H1 (cell line): ENCODE results near the gene ETNPPL. TPM values are rescaled to one million over a fixed set of nuclear protein-coding genes. Genes with fewer than 3 reads are reported as not detected.

Source experiments
- CTCF ChIA-PET: fragments of 300-600 bp; sonication (Branson Sonifier 250); formaldehyde crosslinking; loops from one replicate; lab custom pipeline; 2021; ENCODE audit not compliant: partially characterized antibody; lab: Charles Lee
- POLR2A ChIA-PET: fragments of 300-600 bp; sonication (Branson Sonifier 250); formaldehyde crosslinking; loops from one replicate; lab custom pipeline; 2021; ENCODE audit warnings: inconsistent platforms; ENCODE audit not compliant: partially characterized antibody; lab: Charles Lee
- DNase-seq, 2 experiments: peaks; one replicate each; pipeline versions ENCODE4 v3.0.0 to v3.0.0-alpha.2; 2010 to 2022; ENCODE audit warnings: low spot score in 2 of 2, low read depth in 1 of 2, mixed read lengths in 1 of 2
- FAIRE-seq: peaks from 2 replicates; lab custom pipeline; 2011; peaks lifted over from hg19 to GRCh38; lab: Jason Lieb, UNC
- H2AFZ ChIP-seq: 2 replicates; pipeline ENCODE4 v1.8.1; 2012; ENCODE audit warnings: low read length, inconsistent platforms
- H2AK5ac ChIP-seq: 2 replicates; pipeline ENCODE4 v1.6.1; 2013; ENCODE audit warnings: low read depth, low read length
- H2BK120ac ChIP-seq: replicated peaks from 2 replicates; pipeline ENCODE3; 2013; ENCODE audit warnings: low read depth, low read length, inconsistent platforms
- H2BK12ac ChIP-seq: 2 replicates; pipeline ENCODE4 v1.6.1; 2013; ENCODE audit warnings: low read depth, low read length
- H2BK15ac ChIP-seq: 2 replicates; pipeline ENCODE4 v1.6.1; 2013; ENCODE audit warnings: low read length
- H2BK20ac ChIP-seq: 2 replicates; pipeline ENCODE4 v1.6.1; 2013; ENCODE audit warnings: low read length
- H2BK5ac ChIP-seq: 2 replicates; pipeline ENCODE4 v1.6.1; 2013; ENCODE audit warnings: low read depth, low read length
- H3K14ac ChIP-seq: 2 replicates; pipeline ENCODE4 v1.6.1; 2013; ENCODE audit warnings: inconsistent platforms; ENCODE audit not compliant: insufficient read length
- H3K18ac ChIP-seq: 2 replicates; pipeline ENCODE4 v1.6.1; 2013; ENCODE audit warnings: low read length; ENCODE audit errors: extremely low read depth
- H3K23ac ChIP-seq: 2 replicates; pipeline ENCODE4 v1.6.1; 2013; ENCODE audit warnings: inconsistent platforms; ENCODE audit not compliant: insufficient read length
- H3K23me2 ChIP-seq: 2 replicates; pipeline ENCODE4 v1.6.1; 2013; ENCODE audit warnings: low read depth, low read length
- H3K27ac ChIP-seq: 2 replicates; pipeline ENCODE4 v1.6.1; 2011; ENCODE audit warnings: low read depth, low read length, inconsistent platforms
- H3K27me3 ChIP-seq, 4 experiments: replicated peaks in 1 of 4; 1 replicate in 1 of 4; 2 replicates in 3 of 4; pipeline versions ENCODE4 v1.6.1 to v1.8.1; 2011 to 2013; ENCODE audit warnings: low read length in 3 of 4, mild to moderate bottlenecking in 3 of 4, inconsistent platforms in 2 of 4, mixed read lengths in 2 of 4, moderate library complexity in 1 of 4; ENCODE audit not compliant: control insufficient read depth in 3 of 4, insufficient read depth in 3 of 4; ENCODE audit errors: extremely low read depth in 1 of 4
- H3K36me3 ChIP-seq, 4 experiments: 2 replicates each; pipeline versions ENCODE4 v1.6.1 to v1.8.1; 2011 to 2013; ENCODE audit warnings: mild to moderate bottlenecking in 4 of 4, low read length in 3 of 4, moderate library complexity in 2 of 4, control low read depth in 1 of 4, inconsistent platforms in 1 of 4; ENCODE audit not compliant: insufficient read depth in 4 of 4, control insufficient read depth in 2 of 4
- H3K4ac ChIP-seq: replicated peaks from 2 replicates; pipeline ENCODE3; 2013; ENCODE audit warnings: low read length, low read depth, mixed read lengths, inconsistent platforms; ENCODE audit not compliant: insufficient read length
- H3K4me1 ChIP-seq, 4 experiments: replicated peaks in 1 of 4; 1 replicate in 1 of 4; 2 replicates in 3 of 4; pipeline versions ENCODE4 v1.6.1 to v1.8.1; 2011 to 2013; ENCODE audit warnings: low read length in 3 of 4, inconsistent platforms in 2 of 4, mixed read lengths in 1 of 4; ENCODE audit not compliant: insufficient read depth in 4 of 4, control insufficient read depth in 3 of 4
- H3K4me2 ChIP-seq, 2 experiments: 2 replicates each; pipeline versions ENCODE4 v1.6.1 to v1.8.1; 2011 to 2013; ENCODE audit warnings: low read depth in 2 of 2, low read length in 2 of 2, control low read depth in 1 of 2, inconsistent platforms in 1 of 2, mild to moderate bottlenecking in 1 of 2; ENCODE audit not compliant: insufficient read depth in 1 of 2
- H3K4me3 ChIP-seq, 4 experiments: fragments of 200-600, 300-600 bp in 1 of 4; sonication (generic), shearing (Covaris generic), sonication (Bioruptor Twin) in 1 of 4; 2 replicates each; pipeline versions ENCODE4 v1.5.1 to v1.8.1; 2011 to 2016; ENCODE audit warnings: low read length in 4 of 4, low read depth in 3 of 4, control low read depth in 2 of 4, inconsistent platforms in 2 of 4, mild to moderate bottlenecking in 2 of 4, mixed read lengths in 1 of 4, moderate library complexity in 1 of 4; ENCODE audit not compliant: insufficient read depth in 2 of 4; ENCODE audit errors: extremely low read depth in 1 of 4
- H3K56ac ChIP-seq: replicated peaks from 2 replicates; pipeline ENCODE3; 2013; ENCODE audit warnings: low read depth, mild to moderate bottlenecking, mixed read lengths, low read length, inconsistent platforms; ENCODE audit not compliant: insufficient read length
- H3K79me1 ChIP-seq: 2 replicates; pipeline ENCODE4 v1.6.1; 2013; ENCODE audit warnings: low read depth, low read length, control low read depth
- H3K79me2 ChIP-seq, 2 experiments: 2 replicates each; pipeline versions ENCODE4 v1.6.1 to v1.8.1; 2012 to 2013; ENCODE audit warnings: low read length in 2 of 2, mild to moderate bottlenecking in 2 of 2, inconsistent platforms in 1 of 2; ENCODE audit not compliant: insufficient read depth in 2 of 2, control insufficient read depth in 1 of 2
- H3K9ac ChIP-seq, 4 experiments: replicated peaks in 1 of 4; 1 replicate in 1 of 4; 2 replicates in 3 of 4; pipeline versions ENCODE4 v1.6.1 to v1.8.1; 2011 to 2013; ENCODE audit warnings: low read depth in 3 of 4, low read length in 3 of 4, control low read depth in 2 of 4, mild to moderate bottlenecking in 2 of 4, moderate library complexity in 2 of 4, inconsistent platforms in 1 of 4; ENCODE audit errors: extremely low read depth in 1 of 4
- H3K9me3 ChIP-seq, 2 experiments: 2 replicates each; pipeline versions ENCODE4 v1.6.1 to v1.8.1; 2012 to 2013; ENCODE audit warnings: mild to moderate bottlenecking in 2 of 2, moderate library complexity in 2 of 2, control low read depth in 1 of 2, inconsistent platforms in 1 of 2, low read depth in 1 of 2, low read length in 1 of 2, mixed read lengths in 1 of 2; ENCODE audit not compliant: insufficient read depth in 2 of 2
- H4K20me1 ChIP-seq, 2 experiments: replicated peaks in 1 of 2; 2 replicates each; pipeline versions ENCODE3 to v1.8.1; 2011 to 2013; ENCODE audit warnings: inconsistent platforms in 2 of 2, low read length in 2 of 2, mild to moderate bottlenecking in 1 of 2; ENCODE audit not compliant: insufficient read depth in 2 of 2, control insufficient read depth in 1 of 2
- H4K5ac ChIP-seq: 2 replicates; pipeline ENCODE4 v1.6.1; 2013; ENCODE audit warnings: low read length, low read depth, mixed read lengths, inconsistent platforms; ENCODE audit not compliant: insufficient read length
- H4K8ac ChIP-seq: 2 replicates; pipeline ENCODE4 v1.8.0; 2013; ENCODE audit warnings: mild to moderate bottlenecking, moderate library complexity, low read length, inconsistent platforms; ENCODE audit not compliant: insufficient read depth; ENCODE audit errors: extremely low read depth
- H4K91ac ChIP-seq: replicated peaks from 2 replicates; pipeline ENCODE3; 2013; ENCODE audit warnings: low read length, mixed read lengths, inconsistent platforms; ENCODE audit not compliant: insufficient read length
- BRCA1 ChIP-seq: IDR thresholded peaks from 2 replicates; pipeline ENCODE4 v1.6.1; 2012; ENCODE audit warnings: low read depth, low read length, improper control_type of control experiment
- CBX5 ChIP-seq: fragments of 300-800, 300-1000 bp; sonication (generic); IDR thresholded peaks from 2 replicates; pipeline ENCODE4 v1.7.1; 2016; ENCODE audit warnings: antibody characterized with exemption, low read length, low read depth
- CBX8 ChIP-seq: fragments of 300-800, 300-1000 bp; sonication (generic); IDR thresholded peaks from 2 replicates; pipeline ENCODE4 v1.7.1; 2016; ENCODE audit warnings: low read depth, low read length, borderline replicate concordance
- GTF2F1 ChIP-seq: IDR thresholded peaks from 2 replicates; pipeline ENCODE4 v1.6.1; 2012; ENCODE audit warnings: low read depth, low read length, improper control_type of control experiment, borderline replicate concordance
- HDAC6 ChIP-seq: IDR thresholded peaks from one replicate; pipeline ENCODE4 v1.7.1; 2012; ENCODE audit warnings: low read depth, mild to moderate bottlenecking, inconsistent platforms, low read length, moderate library complexity
- JUN ChIP-seq: IDR thresholded peaks from 2 replicates; pipeline ENCODE4 v1.6.1; 2011; ENCODE audit warnings: low read depth, mild to moderate bottlenecking, improper control_type of control experiment, low read length
- JUND ChIP-seq: IDR thresholded peaks from 2 replicates; pipeline ENCODE4 v1.6.1; 2011; ENCODE audit warnings: mild to moderate bottlenecking, improper control_type of control experiment, low read length
- NANOG ChIP-seq: IDR thresholded peaks from 2 replicates; pipeline ENCODE4 v1.6.1; 2011; ENCODE audit warnings: low read length, low read depth, mild to moderate bottlenecking, inconsistent platforms; ENCODE audit not compliant: insufficient read depth, poor library complexity, severe bottlenecking
- PHF8 ChIP-seq: fragments of 200-600 bp; sonication (generic); conservative IDR thresholded peaks from 2 replicates; pipeline ENCODE4 v1.7.1; 2012; ENCODE audit warnings: low read depth, mild to moderate bottlenecking, inconsistent platforms, low read length, moderate library complexity
- POLR2A ChIP-seq, 2 experiments: IDR thresholded peaks; 1 replicate in 1 of 2; 2 replicates in 1 of 2; pipeline ENCODE4 v1.6.1; 2011; ENCODE audit warnings: low read depth in 2 of 2, low read length in 2 of 2, mild to moderate bottlenecking in 2 of 2; ENCODE audit errors: control extremely low read depth in 1 of 2
- SAP30 ChIP-seq: fragments of 300-600 bp; sonication (generic); IDR thresholded peaks from 2 replicates; pipeline ENCODE4 v1.7.1; 2012; ENCODE audit warnings: low read length, moderate library complexity, mild to moderate bottlenecking, inconsistent platforms; ENCODE audit not compliant: insufficient read depth, insufficient replicate concordance
- SP4 ChIP-seq: IDR thresholded peaks from 2 replicates; pipeline ENCODE4 v1.6.1; 2012; ENCODE audit warnings: low read length, inconsistent platforms
- TAF7 ChIP-seq: optimal IDR thresholded peaks from 2 replicates; pipeline ENCODE3; 2011; ENCODE audit warnings: low read depth, mild to moderate bottlenecking, inconsistent platforms, low read length, moderate library complexity, borderline replicate concordance
- YY1 ChIP-seq: IDR thresholded peaks from 2 replicates; pipeline ENCODE4 v1.6.1; 2011; ENCODE audit warnings: low read depth, mild to moderate bottlenecking, low read length
- ZNF274 ChIP-seq: IDR thresholded peaks from 2 replicates; pipeline ENCODE4 v1.7.0; 2012; ENCODE audit warnings: low read length, borderline replicate concordance; ENCODE audit errors: extremely low read depth
- WGBS, 2 experiments: shearing (Covaris generic) in 1 of 2; methylation state at CpG; one replicate each; pipeline versions ENCODE4 v1.1.6 to v1.1.7; 2013 to 2015; ENCODE audit warnings: low lambda C conversion rate in 2 of 2, mixed read lengths in 2 of 2, inconsistent platforms in 1 of 2, low coverage in 1 of 2, missing lambda C conversion rate in 1 of 2; ENCODE audit not compliant: insufficient replicate concordance in 2 of 2, insufficient coverage in 1 of 2, insufficient read length in 1 of 2; ENCODE audit errors: extremely low coverage in 1 of 2, missing lambda C conversion rate in 1 of 2; 5-methylcytosine and 5-hydroxymethylcytosine counted together
- polyA plus RNA-seq, 7 experiments: library from polyadenylated mRNA; depleted of rRNA in 3 of 7; stranded (reverse) in 5 of 7; unstranded in 2 of 7; fragments of >200 nt in 5 of 7; fragments of 200-250 nt in 2 of 7; gene quantifications; 1 replicate in 5 of 7; 2 replicates in 1 of 7; 4 replicates in 1 of 7; pipeline versions ENCODE4 v1.2.1 to v1.2.3, GENCODE V29; 2011 to 2013; ENCODE audit warnings: missing spikeins in 2 of 7, mixed read lengths in 2 of 7
- total RNA-seq: library from RNA; stranded (reverse); fragmentation: NEBNext Ultra II Directional; extraction: Animal tissue kit (Norgen Biotek cat#: 25700); gene quantifications from 2 replicates; pipeline ENCODE4 v1.2.1, GENCODE V29; 2021

Gene ETNPPL
- total and polyA plus RNA-seq, 2 of the 8 experiments (the other 6 are each of a cell fraction or from before 2014, with no cell fraction given) = 0.80 to 2.5 TPM

- no peak for DNase-seq
- H2BK120ac ChIP-seq = no peak overlapping the region
- TF ChIP-seq NANOG = no peak
- TF ChIP-seq ZNF274 = no peak
- no peak for TF ChIP-seq TAF7
- no peak for TF ChIP-seq POLR2A (IDR thresholded peaks at IDR 0.05; ENCODE audit: control extremely low read depth in 1 of 2, low read depth in 2 of 2, low read length in 2 of 2)
- no peak for TF ChIP-seq SP4
- no peak for TF ChIP-seq GTF2F1
- no peak for TF ChIP-seq BRCA1
- no peak for TF ChIP-seq YY1
- TF ChIP-seq JUND = no peak
- TF ChIP-seq JUN = no peak
- no peak for TF ChIP-seq PHF8
- TF ChIP-seq SAP30 = no peak
- TF ChIP-seq HDAC6 = no peak
- TF ChIP-seq CBX8 = no peak
- no peak for TF ChIP-seq CBX5
Measured at GRCh38 chr4:108799306-108799705, 36.5 kb upstream of the ETNPPL start.

More at GRCh38 chr4:108799306-108799705, 36.5 kb upstream of the ETNPPL start:
- no peak overlapping the region for H2AFZ ChIP-seq
- no peak overlapping the region for H3K27ac ChIP-seq
- H3K14ac ChIP-seq = no peak overlapping the region
- H3K23ac ChIP-seq = no peak overlapping the region
- H3K9ac ChIP-seq = no peak overlapping the region
- no peak overlapping the region for H3K4ac ChIP-seq
- H4K91ac ChIP-seq = no peak overlapping the region
- ChIA-PET CTCF (interaction anchor here (0.8 to 1.7 kb wide), 4 partner anchors 13 to 563 kb away, joined by 3 to 7 read pairs (median 4); partner anchors contain the start of gene ETNPPL), POLR2A (interaction anchor here (0.7 kb wide), 1 partner anchor 97 kb away, joined by 3 read pairs; no protein-coding TSS in a partner anchor)
- H3K4me1 ChIP-seq = peaks cover 0 to 3% (median 0%) of the 10 kb centered on the region in 4 experiments; a peak in 1 of 7 replicates
- no peak overlapping the region for H2BK20ac ChIP-seq
- H3K18ac ChIP-seq = no peak overlapping the region
- H2BK5ac ChIP-seq = no peak overlapping the region
- no peak overlapping the region for H2AK5ac ChIP-seq
- no peaks in the 10 kb centered on the region for H3K36me3 ChIP-seq
- no peak overlapping the region for H3K56ac ChIP-seq
- H3K23me2 ChIP-seq = peaks cover 1% of the 10 kb centered on the region; the same call in 1 of the 2 replicates
- H3K79me1 ChIP-seq = no peaks in the 10 kb centered on the region
- 97% methylated on average over 5 of the region's 5 CpGs; no CpG with 5 or more reads in 1 of the 2 experiments for WGBS, 2 experiments
- H4K20me1 ChIP-seq = no peaks in the 10 kb centered on the region
- H3K9me3 ChIP-seq = no peaks in the 10 kb centered on the region
- no peak overlapping the region for H3K4me3 ChIP-seq
- H2BK15ac ChIP-seq = no peak overlapping the region
- H3K27me3 ChIP-seq = no peaks in the 10 kb centered on the region
- no peak overlapping the region for H3K4me2 ChIP-seq
- H4K8ac ChIP-seq = no peak overlapping the region
- no peak overlapping the region for H2BK12ac ChIP-seq
- FAIRE-seq = no peak
- H4K5ac ChIP-seq = no peak overlapping the region
- no peaks in the 10 kb centered on the region for H3K79me2 ChIP-seq
